ENCODE measurements around the gene MRM2. TPM values are rescaled to one million over a fixed set of nuclear protein-coding genes. Genes with fewer than 3 reads are reported as not detected.

Gene MRM2
- total RNA-seq, 1 experiment from 2014 or later = 34.7 TPM

GRCh38 chr7:2195400-2196246, 46.4 kb downstream of the MRM2 start:
- POLR2A ChIA-PET = no interaction called here
- intact Hi-C loops (cut with micrococcal nuclease) = no loop called here
- CTCF ChIA-PET = no interaction called here

More at GRCh38 chr7:2195400-2196246, 46.4 kb downstream of the MRM2 start:
- BruUV-seq (replicated peaks) = no TSS peak
- H3K79me2 ChIP-seq (ENCODE audit: insufficient read depth, low read length) = peaks cover 8% of the 10 kb centered on the region
- H3K36me3 ChIP-seq (ENCODE audit: control insufficient read depth in 1 of 2, insufficient read depth in 2 of 2, low read length in 2 of 2) = peaks cover 3 to 28% of the 10 kb centered on the region in 2 experiments
- H3K9ac ChIP-seq (ENCODE audit: low read length) = no peak overlapping the region
- RAD21 ChIA-PET (ENCODE audit: low non-redundant PET in 1 of 2, low total read pairs in 2 of 2, uncharacterized antibody in 2 of 2, unreplicated experiment in 2 of 2) = interaction anchor here (0.5 to 1.3 kb wide), 2 partner anchors 139 to 153 kb away, joined by 3 to 4 read pairs; no protein-coding TSS in a partner anchor
- no peak for TF ChIP-seq ELF1 (IDR thresholded peaks at IDR 0.05; ENCODE audit: borderline replicate concordance, low read depth)
- no peak for TF ChIP-seq ZBTB33 (IDR thresholded peaks at IDR 0.05; ENCODE audit: extremely low read depth, insufficient replicate concordance, low read length)
- no peak for TF ChIP-seq FOSL1 (IDR thresholded peaks at IDR 0.05; ENCODE audit: low read depth)
- TF ChIP-seq CEBPB (IDR thresholded peaks at IDR 0.05; ENCODE audit: low read depth) = no peak
- TF ChIP-seq MAX (IDR thresholded peaks at IDR 0.05) = no peak
- no peak for TF ChIP-seq ZNF274 (IDR thresholded peaks at IDR 0.05; ENCODE audit: low read depth, low read length)
- TF ChIP-seq ATF3 (IDR thresholded peaks at IDR 0.05) = no peak
- TF ChIP-seq SRF (IDR thresholded peaks at IDR 0.05; ENCODE audit: low read depth) = no peak
- TF ChIP-seq YY1 (IDR thresholded peaks at IDR 0.05; ENCODE audit: extremely low read depth, insufficient replicate concordance, low read depth, low read length) = no peak
- TF ChIP-seq SIN3A (IDR thresholded peaks at IDR 0.05; ENCODE audit: low read depth) = no peak
- no peaks in the 10 kb centered on the region for H3K27me3 ChIP-seq (ENCODE audit: insufficient read depth, low read length)
- DNase-seq (ENCODE audit: low read depth, low spot score) (no peak), ATAC-seq (no peak)
- H3K27ac ChIP-seq (ENCODE audit: low read depth, low read length) = no peak overlapping the region
- H4K20me1 ChIP-seq (ENCODE audit: insufficient read depth) = no peaks in the 10 kb centered on the region
- H3K4me2 ChIP-seq (ENCODE audit: low read length) = no peak overlapping the region
- no peak overlapping the region for H3K4me3 ChIP-seq (replicated peaks in 1 of 2; ENCODE audit: low read depth in 1 of 2, low read length in 2 of 2)
- H2AFZ ChIP-seq (ENCODE audit: low read depth, low read length, poor library complexity, severe bottlenecking) = no peak overlapping the region
- peaks cover 0 to 11% of the 10 kb centered on the region in 2 experiments; a peak in 2 of 4 replicates for H3K9me3 ChIP-seq (ENCODE audit: control insufficient read depth in 1 of 2, insufficient read depth in 1 of 2, low read depth in 1 of 2, low read length in 2 of 2)
- H3K4me1 ChIP-seq (ENCODE audit: control insufficient read depth in 1 of 2, insufficient read depth in 2 of 2, low read length in 2 of 2) = no peaks in the 10 kb centered on the region
- no peaks in the 10 kb centered on the region for H3K9me2 ChIP-seq (ENCODE audit: insufficient read depth)

Measured in HCT116 (cell line).